Fibroblast of lung (primary cell): ENCODE results near the gene DPM2.

Experiments
- EZH2 ChIP-seq: IDR thresholded peaks from 2 replicates; pipeline ENCODE4 v1.5.1; 2012; ENCODE audit warnings: low read length, control low read depth, mild to moderate bottlenecking; ENCODE audit errors: missing control alignments
- TF ChIP-seq, protein P1 (sequence below), 2 donors: IDR thresholded peaks in 1 of 2; conservative IDR thresholded peaks in 1 of 2; 1 replicate in 1 of 2; 2 replicates in 1 of 2; pipeline ENCODE4 v1.5.1; 2011 to 2012; ENCODE audit warnings: low read length in 2 of 2, control low read depth in 1 of 2, inconsistent platforms in 1 of 2, low read depth in 1 of 2, mild to moderate bottlenecking in 1 of 2

DNA sequence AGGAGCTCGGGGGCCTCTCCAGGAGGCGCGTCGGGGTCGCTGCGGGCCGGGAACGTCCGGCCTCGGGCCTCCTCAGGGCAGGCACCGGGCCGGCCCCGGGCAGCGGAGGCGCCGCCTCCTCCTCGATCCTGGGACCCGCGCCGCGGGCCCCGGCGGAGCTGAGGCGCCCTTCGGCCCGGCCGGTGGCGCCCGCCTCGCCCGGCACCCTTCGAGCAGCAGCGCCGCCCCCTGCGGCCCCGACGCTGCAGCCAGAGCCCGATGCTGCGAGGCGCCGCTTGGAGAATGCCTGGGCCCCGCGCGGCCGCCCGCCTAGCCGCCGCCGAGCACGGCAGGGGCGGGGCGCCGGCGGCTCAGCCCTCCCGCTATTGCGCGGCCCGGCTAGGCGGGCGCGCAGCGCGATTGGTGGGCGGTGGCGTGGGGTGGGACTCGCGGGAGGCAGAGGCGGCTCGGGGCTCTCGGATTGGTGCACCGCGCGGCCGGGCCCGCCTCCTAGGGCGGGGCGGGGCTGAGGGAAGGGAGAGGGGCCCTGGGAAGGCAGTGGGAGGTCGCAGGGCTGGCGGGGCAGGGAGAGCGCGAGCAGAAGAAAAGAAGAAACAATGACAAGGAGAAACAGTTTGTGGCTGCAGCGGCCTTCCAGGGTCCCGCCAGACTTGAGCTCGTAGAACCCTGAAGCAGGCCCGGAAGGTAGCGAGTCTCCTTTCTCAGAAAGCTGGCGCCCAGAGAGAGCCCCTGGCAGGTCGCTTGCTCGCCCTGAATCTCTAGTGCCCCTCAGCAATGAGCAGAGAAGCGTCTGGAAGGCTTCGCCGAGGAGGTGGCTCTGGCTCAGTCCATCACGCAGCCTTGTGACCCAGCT, 43.3 kb upstream of the DPM2 start, which contains the start of gene EEIG1:
- TF ChIP-seq, protein P1, sequence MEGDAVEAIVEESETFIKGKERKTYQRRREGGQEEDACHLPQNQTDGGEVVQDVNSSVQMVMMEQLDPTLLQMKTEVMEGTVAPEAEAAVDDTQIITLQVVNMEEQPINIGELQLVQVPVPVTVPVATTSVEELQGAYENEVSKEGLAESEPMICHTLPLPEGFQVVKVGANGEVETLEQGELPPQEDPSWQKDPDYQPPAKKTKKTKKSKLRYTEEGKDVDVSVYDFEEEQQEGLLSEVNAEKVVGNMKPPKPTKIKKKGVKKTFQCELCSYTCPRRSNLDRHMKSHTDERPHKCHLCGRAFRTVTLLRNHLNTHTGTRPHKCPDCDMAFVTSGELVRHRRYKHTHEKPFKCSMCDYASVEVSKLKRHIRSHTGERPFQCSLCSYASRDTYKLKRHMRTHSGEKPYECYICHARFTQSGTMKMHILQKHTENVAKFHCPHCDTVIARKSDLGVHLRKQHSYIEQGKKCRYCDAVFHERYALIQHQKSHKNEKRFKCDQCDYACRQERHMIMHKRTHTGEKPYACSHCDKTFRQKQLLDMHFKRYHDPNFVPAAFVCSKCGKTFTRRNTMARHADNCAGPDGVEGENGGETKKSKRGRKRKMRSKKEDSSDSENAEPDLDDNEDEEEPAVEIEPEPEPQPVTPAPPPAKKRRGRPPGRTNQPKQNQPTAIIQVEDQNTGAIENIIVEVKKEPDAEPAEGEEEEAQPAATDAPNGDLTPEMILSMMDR (conservative IDR thresholded peaks at IDR 0.05 in 1 of 2, IDR thresholded peaks at IDR 0.05 in 1 of 2; ENCODE audit: low read depth in 1 of 2, low read length in 2 of 2) = no peak
- TF ChIP-seq EZH2 = no peak
